MM.1S (cell line): ENCODE results near the gene SHC2.
"Not testable (repeated sequence)": the region's sequence is repeated elsewhere in the genome, so short reads cannot be mapped to it uniquely, and the experiment has no call there.

ENCODE experiments used
- DNase-seq: peaks from one replicate; pipeline ENCODE4 v3.0.0-alpha.2; 2015
- H2AFZ ChIP-seq: fragments of 300-600 bp; sonication (generic); 2 replicates; pipeline ENCODE4 v1.6.0; 2016; ENCODE audit warnings: antibody characterized with exemption, low read length
- H3F3A ChIP-seq: fragments of 300-600 bp; sonication (generic); 2 replicates; pipeline ENCODE4 v1.6.1; 2016; ENCODE audit warnings: mild to moderate bottlenecking, antibody characterized with exemption, low read length, moderate library complexity, mixed read lengths; ENCODE audit not compliant: insufficient read depth
- H3K27ac ChIP-seq: fragments of 300-600 bp; sonication (generic); 2 replicates; pipeline ENCODE4 v1.5.1; 2016; ENCODE audit warnings: mild to moderate bottlenecking, low read length
- H3K27me3 ChIP-seq: fragments of 300-600 bp; sonication (generic); replicated peaks from 2 replicates; pipeline ENCODE4 v1.6.0; 2016; ENCODE audit warnings: low read length; ENCODE audit not compliant: insufficient read depth
- H3K36me3 ChIP-seq: fragments of 300-600 bp; sonication (generic); replicated peaks from 2 replicates; pipeline ENCODE4 v1.6.1; 2016; ENCODE audit warnings: mild to moderate bottlenecking, low read length, mixed read lengths; ENCODE audit not compliant: insufficient read depth
- H3K4me1 ChIP-seq: fragments of 300-600 bp; sonication (generic); 2 replicates; pipeline ENCODE4 v1.6.1; 2016; ENCODE audit warnings: low read length, mixed read lengths
- H3K4me2 ChIP-seq: fragments of 300-600 bp; sonication (generic); 2 replicates; pipeline ENCODE4 v1.6.0; 2016; ENCODE audit warnings: low read depth, low read length
- H3K4me3 ChIP-seq: fragments of 300-600 bp; sonication (generic); 2 replicates; pipeline ENCODE4 v1.5.1; 2016; ENCODE audit warnings: low read length, mixed read lengths
- H3K79me2 ChIP-seq: fragments of 300-600 bp; sonication (generic); 2 replicates; pipeline ENCODE4 v1.6.1; 2016; ENCODE audit warnings: mixed run types, low read length, mixed read lengths
- H3K9ac ChIP-seq: fragments of 300-600 bp; sonication (generic); 2 replicates; pipeline ENCODE4 v1.6.1; 2016; ENCODE audit warnings: low read length, mixed read lengths
- H3K9me2 ChIP-seq: fragments of 300-600 bp; sonication (generic); replicated peaks from 2 replicates; pipeline ENCODE4 v1.6.1; 2016; ENCODE audit warnings: mild to moderate bottlenecking, low read length, mixed read lengths; ENCODE audit not compliant: insufficient read depth
- H3K9me3 ChIP-seq: fragments of 300-600 bp; sonication (generic); replicated peaks from 2 replicates; pipeline ENCODE4 v1.6.1; 2016; ENCODE audit warnings: mild to moderate bottlenecking, low read length, mixed read lengths; ENCODE audit not compliant: insufficient read depth
- H4K20me1 ChIP-seq: fragments of 300-600 bp; sonication (generic); 2 replicates; pipeline ENCODE4 v1.6.1; 2016; ENCODE audit warnings: mild to moderate bottlenecking, low read length, moderate library complexity, mixed read lengths; ENCODE audit not compliant: insufficient read depth
- EZH2 ChIP-seq: fragments of 300-600 bp; sonication (generic); optimal IDR thresholded peaks from 2 replicates; pipeline ENCODE3; 2017; ENCODE audit warnings: low read depth, mild to moderate bottlenecking, antibody characterized with exemption, low read length, mixed read lengths
- EZH2phosphoT487 ChIP-seq: fragments of 300-600 bp; sonication (generic); IDR thresholded peaks from 2 replicates; pipeline ENCODE4 v1.6.1; 2018; ENCODE audit warnings: antibody characterized with exemption, low read length
- TF ChIP-seq, protein P1 (sequence below): fragments of 300-600 bp; sonication (generic); IDR thresholded peaks from 2 replicates; pipeline ENCODE4 v1.5.1; 2016; ENCODE audit warnings: antibody characterized with exemption, low read length, mixed read lengths

The SHC2 gene

DNA sequence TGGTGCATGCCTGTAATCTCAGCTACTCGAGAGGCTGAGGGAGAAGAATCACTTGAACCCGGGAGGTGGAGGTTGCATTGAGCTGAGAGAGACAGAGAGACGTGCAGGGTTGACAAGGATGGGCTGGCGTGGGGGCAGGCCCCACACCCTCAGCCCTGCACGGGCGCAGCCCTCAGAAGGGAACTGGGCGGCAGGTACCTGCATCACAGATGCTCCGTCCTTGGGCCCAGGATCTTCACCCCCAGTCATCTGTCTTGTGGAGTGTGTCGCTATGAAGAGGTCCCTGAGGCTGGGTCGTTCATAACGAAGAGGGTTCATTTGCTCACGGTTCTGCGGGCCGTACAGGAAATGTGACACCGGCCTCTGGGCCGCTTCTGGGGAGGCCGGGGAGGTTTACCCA is 72.1 kb downstream of the SHC2 start:
- H3K27ac ChIP-seq, result no peak overlapping the region
- H3K27me3 ChIP-seq, result peaks cover 86% of the 10 kb centered on the region
- H3K36me3 ChIP-seq, result no peaks in the 10 kb centered on the region

DNA sequence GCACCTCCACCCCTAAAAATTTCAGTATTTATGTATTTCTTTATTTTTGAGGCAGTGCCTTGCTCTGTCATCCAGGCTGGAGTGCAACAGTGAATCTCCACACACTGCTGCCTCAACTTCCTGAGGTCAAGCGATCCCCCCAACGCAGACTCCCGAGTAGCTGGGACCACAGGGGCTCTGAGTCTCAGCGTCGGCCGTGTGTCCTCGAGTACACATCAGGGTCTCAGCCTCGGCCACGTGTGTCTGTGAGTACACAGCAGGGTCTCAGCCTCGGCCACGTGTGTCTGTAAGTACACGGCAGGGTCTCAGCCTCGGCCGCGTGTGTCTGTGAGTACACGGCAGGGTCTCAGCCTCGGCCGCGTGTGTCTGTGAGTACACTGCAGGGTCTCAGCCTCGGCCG is 73.1 kb downstream of the SHC2 start:
- Histone ChIP-seq H3K4me3 (no peak overlapping the region), H3F3A (no peaks in the 10 kb centered on the region)
- TF ChIP-seq EZH2phosphoT487 (no peak), EZH2 (no peak)
- TF ChIP-seq, protein P1, sequence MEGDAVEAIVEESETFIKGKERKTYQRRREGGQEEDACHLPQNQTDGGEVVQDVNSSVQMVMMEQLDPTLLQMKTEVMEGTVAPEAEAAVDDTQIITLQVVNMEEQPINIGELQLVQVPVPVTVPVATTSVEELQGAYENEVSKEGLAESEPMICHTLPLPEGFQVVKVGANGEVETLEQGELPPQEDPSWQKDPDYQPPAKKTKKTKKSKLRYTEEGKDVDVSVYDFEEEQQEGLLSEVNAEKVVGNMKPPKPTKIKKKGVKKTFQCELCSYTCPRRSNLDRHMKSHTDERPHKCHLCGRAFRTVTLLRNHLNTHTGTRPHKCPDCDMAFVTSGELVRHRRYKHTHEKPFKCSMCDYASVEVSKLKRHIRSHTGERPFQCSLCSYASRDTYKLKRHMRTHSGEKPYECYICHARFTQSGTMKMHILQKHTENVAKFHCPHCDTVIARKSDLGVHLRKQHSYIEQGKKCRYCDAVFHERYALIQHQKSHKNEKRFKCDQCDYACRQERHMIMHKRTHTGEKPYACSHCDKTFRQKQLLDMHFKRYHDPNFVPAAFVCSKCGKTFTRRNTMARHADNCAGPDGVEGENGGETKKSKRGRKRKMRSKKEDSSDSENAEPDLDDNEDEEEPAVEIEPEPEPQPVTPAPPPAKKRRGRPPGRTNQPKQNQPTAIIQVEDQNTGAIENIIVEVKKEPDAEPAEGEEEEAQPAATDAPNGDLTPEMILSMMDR, result no peak

More for the DNA sequence above, 72.1 kb downstream of the SHC2 start:
- TF ChIP-seq EZH2, result no peak
- TF ChIP-seq, protein P1, result no peak
- TF ChIP-seq EZH2phosphoT487, result no peak
- Histone ChIP-seq H3F3A (no peaks in the 10 kb centered on the region), H4K20me1 (no peaks in the 10 kb centered on the region), H3K9ac (no peak overlapping the region), H3K9me3 (no peaks in the 10 kb centered on the region), H3K4me3 (no peak overlapping the region), H3K4me2 (no peak overlapping the region), H2AFZ (no peak overlapping the region), H3K4me1 (no peaks in the 10 kb centered on the region), H3K79me2 (no peaks in the 10 kb centered on the region), H3K9me2 (no peaks in the 10 kb centered on the region)
- no peak for DNase-seq

DNA sequence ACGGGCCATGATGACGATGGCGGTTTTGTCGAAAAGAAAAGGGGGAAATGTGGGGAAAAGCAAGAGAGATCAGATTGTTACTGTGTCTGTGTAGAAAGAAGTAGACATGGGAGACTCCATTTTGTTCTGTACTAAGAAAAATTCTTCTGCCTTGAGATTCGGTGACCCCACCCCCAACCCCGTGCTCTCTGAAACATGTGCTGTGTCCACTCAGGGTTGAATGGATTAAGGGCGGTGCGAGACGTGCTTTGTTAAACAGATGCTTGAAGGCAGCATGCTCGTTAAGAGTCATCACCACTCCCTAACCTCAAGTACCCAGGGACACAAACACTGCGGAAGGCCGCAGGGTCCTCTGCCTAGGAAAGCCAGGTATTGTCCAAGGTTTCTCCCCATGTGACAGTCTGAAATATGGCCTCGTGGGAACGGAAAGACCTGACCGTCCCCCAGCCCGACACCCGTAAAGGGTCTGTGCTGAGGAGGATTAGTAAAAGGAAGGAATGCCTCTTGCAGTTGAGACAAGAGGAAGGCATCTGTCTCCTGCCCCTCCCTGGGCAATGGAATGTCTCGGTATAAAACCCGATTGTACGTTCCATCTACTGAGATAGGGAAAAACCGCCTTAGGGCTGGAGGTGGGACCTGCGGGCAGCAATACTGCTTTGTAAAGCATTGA is 74.1 kb downstream of the SHC2 start:
- not testable (repeated sequence) for H3K27ac ChIP-seq, H3K79me2 ChIP-seq, H3K9me2 ChIP-seq, H3K9me3 ChIP-seq, H3K4me2 ChIP-seq, H4K20me1 ChIP-seq, H3K9ac ChIP-seq, H3F3A ChIP-seq, H2AFZ ChIP-seq, DNase-seq, H3K4me1 ChIP-seq, H3K4me3 ChIP-seq, H3K36me3 ChIP-seq
- peaks cover 86% of the 10 kb centered on the region for H3K27me3 ChIP-seq

More for the DNA sequence above, 73.1 kb downstream of the SHC2 start:
- Histone ChIP-seq H2AFZ (no peak overlapping the region), H3K27ac (no peak overlapping the region), H3K4me1 (no peaks in the 10 kb centered on the region), H4K20me1 (no peaks in the 10 kb centered on the region), H3K4me2 (no peak overlapping the region), H3K9ac (no peak overlapping the region), H3K79me2 (no peaks in the 10 kb centered on the region), H3K9me2 (no peaks in the 10 kb centered on the region), H3K9me3 (no peaks in the 10 kb centered on the region), H3K27me3 (peaks cover 93% of the 10 kb centered on the region), H3K36me3 (no peaks in the 10 kb centered on the region)
- no peak for DNase-seq

GRCh38 chr19:386189-386588 is 74.6 kb downstream of the SHC2 start:
- not testable (repeated sequence) for H4K20me1 ChIP-seq, H3K4me3 ChIP-seq, H3K4me1 ChIP-seq, DNase-seq, H3K4me2 ChIP-seq, H3K9me2 ChIP-seq, H3K27ac ChIP-seq, H2AFZ ChIP-seq, H3K9me3 ChIP-seq, H3K9ac ChIP-seq, H3K36me3 ChIP-seq, H3K79me2 ChIP-seq, H3F3A ChIP-seq
- H3K27me3 ChIP-seq, result peaks cover 80% of the 10 kb centered on the region
